NAMALWA (cell line): ENCODE data around the gene DCP1A.
"Not testable (repeated sequence)": the region's sequence is repeated elsewhere in the genome, so short reads cannot be mapped to it uniquely, and the experiment has no call there.

Experiments
- DNase-seq: peaks from one replicate; pipeline ENCODE4 v3.0.0-alpha.2; 2015; ENCODE audit warnings: low spot score

DCP1A gene

DNA sequence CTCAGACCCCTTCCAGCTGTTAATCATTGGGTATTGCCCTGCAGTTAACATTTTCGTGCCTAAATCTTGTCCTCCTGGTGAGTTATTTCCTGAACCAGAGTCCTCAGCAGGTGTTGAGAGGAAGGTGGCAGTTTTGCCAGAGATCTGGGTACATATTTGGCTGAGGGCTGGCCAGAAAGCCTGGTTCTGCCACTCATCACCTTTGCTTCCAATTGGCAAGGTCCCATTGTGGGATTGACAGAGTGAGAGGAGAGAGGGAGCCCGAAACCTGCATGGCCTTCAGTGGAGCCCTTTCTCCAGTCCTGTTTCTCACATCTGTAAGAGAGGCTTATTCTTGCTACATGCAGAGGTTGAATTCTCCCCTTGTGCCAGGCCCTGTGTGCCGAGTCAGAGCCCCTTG is 82.6 kb downstream of the DCP1A start:
- DNase-seq = no peak

DNA sequence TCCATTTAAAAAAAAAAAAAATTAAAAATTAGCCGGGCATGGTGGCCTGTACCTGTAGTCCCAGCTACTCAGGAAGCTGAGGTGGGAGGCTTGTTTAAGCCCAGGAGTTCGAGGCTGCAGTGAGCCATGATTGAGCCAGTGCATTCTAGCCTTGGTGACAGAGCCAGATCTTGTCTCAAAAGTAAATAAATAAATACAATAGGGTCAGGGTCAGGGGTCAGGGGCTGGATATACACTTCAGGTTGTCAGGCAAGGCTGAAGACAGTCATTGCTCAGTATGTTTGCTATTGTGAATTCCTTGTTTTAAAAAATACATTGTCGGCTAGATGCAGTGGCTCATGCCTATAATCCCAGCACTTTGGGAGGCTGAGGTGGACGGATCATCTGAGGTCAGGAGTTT is 83.4 kb downstream of the DCP1A start:
- DNase-seq = no peak

DNA sequence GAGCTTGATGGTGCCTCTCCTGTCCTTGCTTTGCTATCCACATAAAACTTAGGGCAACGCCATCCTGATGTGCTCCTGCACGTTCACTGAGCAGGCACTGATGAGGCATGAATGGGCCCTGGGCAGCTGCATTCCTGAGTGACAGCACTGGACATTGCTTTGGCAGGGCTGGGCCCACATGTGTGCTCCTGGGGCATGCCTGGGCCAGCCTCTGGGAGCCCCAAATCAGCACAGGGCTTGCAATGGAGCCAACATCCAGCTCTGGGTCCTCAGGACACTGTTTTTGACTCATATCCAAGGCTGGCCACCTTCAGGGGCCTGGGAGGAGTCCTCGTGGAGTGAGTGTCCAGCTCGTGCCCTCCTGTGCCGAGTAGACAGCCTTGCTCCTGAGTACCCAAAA is 85.6 kb downstream of the DCP1A start:
- DNase-seq = no peak

DNA sequence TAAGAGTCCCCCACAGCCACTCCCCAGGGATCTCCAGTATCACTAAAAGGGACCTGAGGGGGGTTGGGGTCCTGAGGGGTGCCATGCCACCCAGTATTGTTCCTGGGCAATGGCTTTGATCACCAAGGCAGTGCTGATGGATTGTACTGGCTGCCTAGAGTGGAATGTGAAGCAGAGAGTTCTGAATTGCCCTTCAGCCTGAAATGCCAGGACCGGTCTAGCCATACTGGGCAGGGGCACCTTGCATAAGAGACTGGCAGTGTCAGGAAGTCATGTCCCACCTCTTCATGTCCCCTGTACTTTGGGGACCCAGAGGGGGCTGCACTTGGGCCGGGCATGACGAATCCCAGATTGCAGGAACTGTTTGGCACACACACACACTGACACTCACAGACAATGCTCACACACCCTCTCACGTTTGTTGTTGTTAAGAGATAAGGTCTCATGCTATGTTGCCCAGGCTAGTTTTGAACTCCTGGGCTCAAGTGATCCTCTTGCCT is 87.0 kb downstream of the DCP1A start:
- no peak for DNase-seq

DNA sequence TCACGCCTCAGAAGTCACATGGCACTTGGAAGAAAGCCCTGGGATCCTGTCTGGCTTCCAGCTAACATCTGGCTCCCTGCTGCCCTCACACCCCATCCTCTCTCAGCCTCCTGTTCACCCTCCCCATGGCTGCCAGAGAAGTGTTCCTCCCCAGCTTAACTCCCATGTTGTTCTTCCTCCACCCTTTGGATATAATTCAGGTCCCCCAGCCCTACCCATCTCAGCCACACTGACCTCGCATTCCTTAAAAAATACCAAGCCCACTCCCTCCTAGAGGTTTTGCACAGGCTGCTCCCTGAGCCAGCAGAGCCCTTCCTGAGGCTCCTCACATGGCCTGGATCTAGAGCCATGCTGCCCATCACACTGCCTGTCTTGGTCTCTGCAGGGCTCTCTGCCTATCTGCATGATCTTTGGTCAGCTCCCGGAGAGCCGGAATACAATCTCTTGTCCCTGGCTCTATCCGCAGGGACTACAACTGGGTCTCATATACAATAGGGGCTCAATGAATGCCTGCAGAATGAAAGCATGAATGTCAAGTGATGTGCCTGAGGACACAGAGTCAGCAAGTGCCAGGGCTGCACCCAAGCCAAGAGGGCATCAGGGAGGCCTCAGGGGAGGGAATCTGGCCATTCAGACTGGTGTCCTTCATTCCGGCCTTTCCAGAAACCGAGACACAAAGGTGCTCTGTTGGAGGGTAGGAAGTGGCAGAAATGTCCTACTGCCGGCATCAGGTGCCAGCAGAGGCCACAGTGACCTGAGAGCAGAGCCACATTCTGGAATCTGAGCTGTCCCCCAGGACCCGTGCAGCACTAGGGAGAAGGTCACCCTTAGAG is 87.7 kb downstream of the DCP1A start:
- no peak for DNase-seq

DNA sequence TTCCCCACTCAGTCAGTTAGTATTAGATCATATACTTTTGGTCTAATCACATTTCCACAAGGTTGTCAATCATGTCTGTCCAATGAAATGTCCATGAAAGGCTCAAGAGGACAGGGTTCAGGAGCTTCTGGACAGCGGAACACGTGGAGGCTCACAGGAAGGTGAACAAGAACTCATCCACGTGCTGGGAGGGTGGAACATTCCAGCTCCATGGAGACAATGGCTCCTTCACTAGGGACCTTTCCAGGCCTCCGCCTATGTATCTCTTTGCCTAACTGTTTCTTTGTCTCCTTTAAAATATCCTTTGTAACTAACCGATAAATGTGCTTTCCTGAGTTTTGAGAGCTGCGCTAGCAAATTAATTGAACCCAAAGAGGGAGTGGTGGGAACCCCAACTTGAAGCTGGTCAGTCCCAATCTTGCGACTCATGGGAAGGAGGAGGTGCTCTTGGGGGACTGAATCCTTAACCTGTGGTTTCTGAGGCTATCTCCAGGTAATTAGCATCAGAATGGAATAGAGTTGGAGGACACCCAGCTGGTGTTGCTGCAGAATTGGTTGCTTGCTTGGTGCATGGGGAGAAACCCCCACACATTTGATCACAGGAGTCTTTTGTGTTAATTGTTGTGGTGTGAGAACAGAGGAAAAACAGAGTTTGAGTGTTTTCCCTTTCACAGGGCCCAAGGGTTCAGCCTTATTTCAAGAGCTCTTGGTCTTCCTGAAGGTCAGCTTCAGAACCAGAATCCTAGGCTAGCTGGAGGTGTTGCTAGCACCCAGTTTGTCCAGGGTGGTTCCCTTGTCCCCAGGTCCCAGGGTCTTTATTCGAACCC is 88.5 kb downstream of the DCP1A start:
- no peak for DNase-seq

DNA sequence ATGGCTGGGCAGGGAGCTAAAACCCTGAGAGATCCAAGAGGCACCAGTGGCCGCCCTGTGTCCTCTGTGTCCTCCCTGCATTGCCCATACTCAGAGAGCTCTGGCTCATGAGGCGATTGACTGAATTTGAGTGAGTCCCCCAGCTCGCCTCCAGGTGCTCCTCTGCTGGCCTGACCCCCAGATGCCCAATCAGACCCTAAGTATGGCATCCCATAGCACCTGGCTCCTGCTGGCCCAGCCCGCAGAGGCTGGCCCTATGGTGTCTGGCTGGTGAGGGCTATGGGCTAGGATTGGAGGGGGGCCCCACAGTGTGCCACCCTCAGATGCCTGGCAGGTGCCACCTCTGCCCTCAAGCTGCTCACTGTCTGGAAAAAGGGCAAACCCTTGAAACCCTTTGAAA is 89.9 kb downstream of the DCP1A start:
- DNase-seq = no peak

DNA sequence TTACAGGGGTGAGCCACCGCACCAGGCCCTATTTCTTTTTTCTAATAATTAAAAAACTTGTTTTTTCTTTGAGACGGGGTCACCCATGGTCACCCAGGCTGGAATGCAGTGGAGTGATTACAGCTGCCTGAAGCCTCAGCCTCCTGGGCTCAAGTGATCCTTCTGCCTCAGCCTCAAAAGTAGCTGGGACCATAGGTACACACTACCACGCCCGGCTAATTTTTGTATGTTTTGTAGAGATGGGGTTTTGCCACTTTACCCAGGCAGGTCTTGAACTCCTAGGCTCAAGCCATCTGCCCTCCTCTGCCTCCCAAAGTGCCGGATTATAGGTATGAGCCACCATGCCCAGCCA is 90.7 kb downstream of the DCP1A start:
- no peak for DNase-seq

DNA sequence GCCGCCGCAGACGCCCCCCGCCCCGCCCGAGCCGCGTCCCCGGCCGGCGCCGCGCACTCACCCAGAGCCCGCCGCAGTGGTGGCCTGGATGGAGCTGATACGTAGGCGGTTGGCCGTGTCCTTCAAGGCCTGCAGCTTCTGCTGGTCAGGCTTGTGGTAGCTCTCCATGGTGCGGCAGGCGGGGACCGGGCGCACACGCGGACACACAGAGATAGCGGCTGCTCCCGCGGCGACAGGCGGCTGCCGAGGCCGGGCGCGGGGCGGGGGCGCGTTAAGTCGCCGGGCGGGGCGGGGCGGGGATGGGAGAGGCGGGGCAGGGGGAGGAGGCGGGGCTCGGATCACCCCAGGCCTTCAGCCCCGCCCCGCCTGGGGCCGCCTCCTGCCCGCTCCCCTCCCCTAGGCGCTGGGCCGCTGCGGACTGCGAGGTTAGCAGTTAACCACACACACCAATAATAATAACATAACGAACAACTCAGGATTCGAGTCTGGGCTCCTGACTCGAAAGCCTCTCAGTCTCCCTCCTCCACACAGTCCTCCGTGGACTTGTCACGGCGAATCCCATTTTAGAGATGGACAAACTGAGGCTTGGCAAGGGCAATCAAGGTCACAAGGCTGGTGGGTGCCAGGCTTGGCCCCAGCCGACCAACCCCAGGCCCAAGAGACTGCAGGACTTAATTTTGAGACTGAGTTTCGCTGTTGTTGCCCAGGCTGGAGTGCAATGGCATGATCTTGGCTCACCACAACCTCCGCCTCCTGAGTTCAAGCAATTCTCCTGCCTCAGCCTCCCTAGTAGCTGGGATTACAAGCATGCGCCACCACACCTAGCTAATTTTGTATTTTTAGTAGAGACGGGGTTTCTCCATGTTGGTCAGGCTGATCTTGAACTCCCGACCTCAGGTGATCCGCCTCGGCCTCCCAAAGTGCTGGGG is 91.3 kb downstream of the DCP1A start, which contains the start of gene TKT:
TKT (minus strand) TSS at position 248 of the 929 bp plus-strand sequence; CDS start at position 168, 80 bp downstream.
- DNase-seq = peak; percentile 73

DNA sequence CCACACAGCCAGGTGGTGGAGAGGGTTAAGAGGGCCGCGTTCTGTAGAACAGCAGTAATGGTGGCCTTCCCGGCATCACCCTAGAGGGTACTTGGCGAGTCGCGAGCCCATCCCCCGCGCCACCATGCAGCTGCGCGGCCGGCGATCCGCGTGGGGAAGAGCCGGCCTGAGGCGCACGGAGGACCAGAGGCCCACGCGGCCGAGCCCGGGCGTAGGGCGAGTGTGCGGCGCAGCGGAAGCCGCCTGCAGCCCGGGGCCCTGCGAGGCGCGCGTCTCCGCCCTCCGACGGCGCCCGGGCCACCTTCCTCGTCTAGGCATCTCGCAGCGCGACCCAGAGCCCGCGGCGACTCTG is 91.9 kb downstream of the DCP1A start:
- no peak for DNase-seq

DNA sequence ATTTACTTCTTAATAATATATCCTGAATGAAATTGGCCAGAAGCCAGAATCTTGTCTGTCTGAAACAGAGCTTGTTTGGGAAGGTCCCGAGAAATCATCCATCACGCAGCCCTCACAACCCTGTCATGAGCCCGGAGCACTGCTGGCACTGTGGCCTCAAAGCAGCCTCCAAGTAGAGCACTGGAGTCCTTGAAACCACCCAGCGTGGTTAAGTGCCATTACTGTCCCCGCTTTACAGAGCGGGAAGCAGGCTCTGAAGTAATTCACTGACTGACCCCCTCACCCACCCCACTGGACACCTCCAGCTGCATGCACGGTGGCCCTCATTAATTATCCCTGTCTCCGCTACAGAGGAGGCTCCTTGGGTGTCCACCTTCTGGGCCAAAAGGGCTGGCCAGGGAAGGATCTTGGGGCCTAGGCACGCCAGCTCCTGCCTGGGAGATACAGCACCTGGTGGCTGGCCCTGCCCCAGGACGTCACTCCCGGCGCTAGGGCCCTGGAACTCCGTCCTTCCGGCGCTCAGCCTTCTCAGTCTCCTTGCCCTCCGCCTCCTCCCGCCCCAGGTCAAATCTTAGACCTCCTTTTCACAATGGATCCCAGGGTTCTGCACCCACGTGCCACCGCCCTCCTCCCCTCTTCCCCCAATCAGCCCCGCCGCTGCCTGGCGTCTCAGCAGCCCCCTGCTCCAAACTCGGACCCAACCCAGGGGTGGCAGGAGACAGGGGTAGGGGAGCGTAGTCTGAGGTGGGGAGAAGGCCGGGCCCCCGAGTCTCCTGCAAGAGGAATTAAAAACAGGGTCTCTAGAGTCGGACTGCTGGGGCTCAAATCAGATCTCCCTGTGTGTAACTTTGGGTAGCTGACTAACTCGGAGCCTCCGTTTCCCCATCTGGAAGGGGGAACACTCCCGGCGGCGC is 92.6 kb downstream of the DCP1A start:
- peak; percentile 37 for DNase-seq

DNA sequence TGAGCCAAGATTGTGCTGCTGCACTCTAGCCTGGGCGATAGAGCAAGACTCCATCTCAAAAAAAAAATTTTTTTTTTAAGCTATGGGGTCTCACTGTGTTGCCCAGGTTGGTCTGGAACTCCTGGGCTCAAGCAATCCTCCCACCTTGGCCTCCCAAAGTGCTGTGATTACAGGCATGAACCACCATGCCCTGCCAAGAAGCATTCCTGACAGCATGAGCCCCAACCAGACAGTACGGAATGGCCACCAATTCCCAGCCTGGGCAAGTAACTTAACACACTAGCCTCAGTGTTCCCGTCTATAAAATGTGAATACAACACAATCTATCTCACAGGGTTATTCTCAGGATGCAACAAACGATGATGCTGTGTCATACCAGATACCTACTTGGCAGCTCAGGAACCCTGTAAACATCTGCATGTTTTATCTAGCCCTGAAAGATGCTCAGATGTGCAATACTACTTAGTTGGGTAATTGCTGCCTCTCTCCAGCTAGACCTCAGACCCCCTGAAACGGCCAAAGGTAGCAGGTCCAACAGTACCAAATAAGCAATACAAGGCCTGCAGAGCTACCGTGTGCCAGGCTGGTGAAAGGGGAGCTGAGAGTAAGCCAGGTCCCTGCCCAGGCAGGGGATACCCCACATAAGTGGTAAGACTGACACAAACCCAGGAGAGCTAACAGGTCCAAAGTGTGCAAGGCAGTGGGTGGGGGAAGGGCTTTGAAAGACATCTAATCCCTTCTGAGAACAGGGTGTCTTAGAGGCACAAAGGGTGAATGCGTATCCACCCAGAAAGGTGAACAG is 93.4 kb downstream of the DCP1A start:
- no peak for DNase-seq

DNA sequence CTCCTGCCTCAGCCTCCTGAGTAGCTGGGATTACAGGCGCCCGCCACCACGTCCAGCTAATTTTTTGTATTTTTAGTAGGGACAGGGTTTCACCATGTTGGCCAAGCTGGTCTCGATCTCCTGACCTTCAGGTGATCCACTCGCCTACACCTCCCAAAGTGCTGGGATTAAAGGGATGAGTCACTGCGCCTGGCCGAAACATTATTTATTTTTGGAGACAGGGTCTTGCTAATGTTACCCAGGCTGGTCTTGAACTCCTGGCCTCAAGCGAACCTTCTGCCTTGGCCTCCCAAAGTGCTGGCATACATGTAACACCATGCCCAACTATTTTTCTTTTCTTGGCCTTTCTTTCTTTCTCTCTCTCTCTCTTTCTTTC is 94.4 kb downstream of the DCP1A start:
- DNase-seq = not testable (repeated sequence)

DNA sequence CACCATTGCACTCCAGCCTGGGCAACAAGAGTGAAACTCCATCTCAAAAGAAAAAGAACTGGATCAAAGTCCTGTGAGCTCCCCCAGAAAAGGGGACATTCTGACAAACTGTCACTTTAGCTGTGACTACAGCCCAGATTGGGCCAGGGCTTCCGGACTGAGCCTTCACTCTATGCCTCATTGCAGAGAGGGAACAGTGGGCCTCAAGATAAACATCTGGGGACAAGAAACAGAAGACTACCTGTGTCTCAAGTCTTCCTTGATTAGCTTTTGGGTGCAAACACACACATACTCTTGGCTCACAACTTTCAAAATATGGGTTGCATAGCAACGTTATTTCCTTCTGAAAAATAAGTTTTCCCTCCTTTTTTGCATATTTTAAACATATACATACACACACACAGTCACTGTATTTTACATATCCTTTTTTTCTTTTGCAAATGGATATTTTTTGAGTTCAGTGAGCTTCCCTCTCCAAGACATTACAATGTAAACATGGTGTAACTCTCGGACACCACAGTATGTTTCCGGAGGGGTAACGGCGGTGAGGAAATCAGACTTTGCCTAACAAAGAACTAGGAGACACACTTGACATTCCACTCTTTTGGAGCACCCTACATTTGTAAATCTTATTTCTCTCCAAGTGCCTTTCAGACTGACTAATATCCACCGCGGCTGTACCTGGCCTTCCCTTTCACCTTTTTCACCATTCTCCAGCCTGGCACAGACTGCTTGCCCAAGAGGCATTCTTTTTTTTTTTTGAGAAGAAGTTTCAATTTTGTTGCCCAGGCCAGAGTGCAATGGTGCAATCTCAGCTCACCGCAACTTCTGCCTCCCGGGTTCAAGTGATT is 95.0 kb downstream of the DCP1A start:
- peak; percentile 8 for DNase-seq

DNA sequence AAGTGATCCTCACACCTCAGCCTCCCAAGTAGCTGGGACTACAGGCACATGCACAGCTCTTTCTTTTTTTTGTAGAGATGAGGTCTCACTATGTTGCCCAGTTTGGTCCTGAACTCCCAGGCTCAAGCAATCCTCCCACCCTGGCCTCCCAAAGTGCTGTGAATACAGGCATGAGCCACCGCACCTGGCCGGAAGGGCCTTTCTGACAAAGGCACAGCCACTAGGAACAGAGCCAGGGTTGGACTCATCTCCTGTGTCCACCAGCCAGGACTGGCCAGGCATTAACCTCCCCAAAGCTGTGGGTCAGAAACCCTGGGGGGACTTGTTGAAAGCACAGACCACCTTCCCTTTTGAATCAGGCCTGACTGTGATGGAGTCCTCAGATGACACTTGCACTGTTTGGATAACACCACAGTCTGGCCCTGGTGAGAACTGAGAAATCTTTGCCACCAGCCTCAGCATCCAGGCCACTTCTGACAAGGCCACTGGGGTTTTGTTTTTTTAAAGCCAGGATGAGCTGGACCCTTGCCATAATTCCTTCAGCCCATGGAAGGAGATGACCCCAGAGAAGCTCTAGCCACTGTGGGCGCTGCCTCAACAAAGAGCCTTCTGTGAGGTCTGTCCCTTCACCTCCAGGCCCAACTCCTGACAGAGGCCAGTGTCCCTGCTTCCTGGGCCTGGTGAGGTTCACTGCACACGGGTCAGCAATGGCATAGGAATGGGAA is 96.3 kb downstream of the DCP1A start:
- no peak for DNase-seq

DNA sequence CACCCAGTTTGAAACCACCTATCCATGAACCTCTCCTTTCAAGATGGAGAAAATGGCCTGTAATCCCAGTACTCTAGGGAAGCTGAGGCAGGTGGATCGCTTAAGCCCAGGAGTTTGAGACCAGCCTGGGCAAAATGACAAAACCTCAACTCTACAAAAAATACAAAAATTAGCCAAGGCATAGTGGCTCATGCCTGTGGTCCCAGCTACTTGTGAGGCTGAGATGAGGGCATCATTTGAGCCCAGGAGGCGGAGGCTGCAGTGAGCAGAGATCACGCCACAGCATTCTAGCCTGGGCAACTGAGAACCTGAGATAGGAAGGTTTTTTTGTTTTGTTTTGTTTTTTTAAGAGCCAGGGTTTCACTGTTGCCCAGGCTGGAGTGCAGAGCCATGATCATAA is 96.9 kb downstream of the DCP1A start:
- DNase-seq = peak; percentile 7

DNA sequence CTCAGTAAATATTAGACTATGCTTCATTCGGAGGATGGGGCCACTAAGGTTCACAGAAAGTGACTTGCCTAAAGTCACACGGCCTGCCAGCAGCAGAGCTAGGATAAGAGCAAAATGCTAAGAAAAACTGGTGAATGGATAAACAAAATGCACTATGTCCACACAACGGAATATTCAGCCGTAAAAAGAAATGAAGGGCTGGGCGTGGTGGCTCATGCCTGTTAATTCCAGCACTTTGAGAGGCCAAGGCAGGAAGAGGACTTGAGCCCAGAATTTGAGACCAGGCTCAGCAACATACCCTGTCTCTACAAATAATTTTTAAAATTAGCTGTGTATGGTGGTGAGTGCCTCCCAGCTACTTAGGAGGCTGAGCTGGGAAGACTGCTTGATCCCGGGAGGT is 99.2 kb downstream of the DCP1A start:
- DNase-seq = no peak

DNA sequence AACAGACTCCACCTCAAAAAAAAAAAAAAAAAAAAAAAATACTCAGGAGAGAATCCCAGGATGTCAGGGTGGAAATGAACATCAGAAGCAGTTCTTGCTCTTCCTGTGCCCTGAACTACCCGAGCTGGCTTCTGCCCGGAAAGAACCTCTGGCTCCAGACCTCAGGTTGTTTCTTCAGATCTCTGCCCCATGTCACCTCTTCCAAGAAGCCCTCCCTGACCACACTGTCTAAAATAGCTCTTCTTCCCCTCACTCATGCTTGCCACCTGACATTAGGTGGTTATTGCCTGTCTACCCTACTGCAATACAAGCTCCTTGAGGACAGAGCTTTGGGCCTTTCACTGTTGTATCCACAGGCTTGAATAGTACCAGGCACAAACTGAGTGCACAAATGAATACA is 99.7 kb downstream of the DCP1A start:
- DNase-seq = no peak

DNA sequence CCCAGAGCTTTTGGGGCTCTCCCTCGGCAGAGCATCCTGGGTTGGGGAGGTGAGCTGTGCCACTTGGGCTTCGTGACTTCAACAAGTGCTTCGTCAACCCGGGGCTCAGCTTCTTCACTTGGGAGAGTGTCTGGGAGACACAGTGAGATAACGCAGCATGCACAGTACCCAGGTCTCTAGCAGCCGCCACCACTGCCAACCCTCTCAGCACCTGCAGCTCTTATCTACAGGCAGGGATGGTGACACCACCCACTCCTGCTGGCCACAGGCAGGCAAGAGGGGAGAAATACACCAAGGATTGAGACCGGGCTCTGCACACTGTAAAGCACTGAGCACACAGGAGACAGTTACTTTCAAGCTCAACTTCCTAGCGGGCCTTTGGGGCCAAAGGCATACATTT is 103.1 kb downstream of the DCP1A start:
- no peak for DNase-seq
